Right atrium auricular region (tissue), 2 donors: ENCODE data around the gene RMC1. TPM values are rescaled to one million over a fixed set of nuclear protein-coding genes. Genes with fewer than 3 reads are reported as not detected.
"Not testable (repeated sequence)": the region's sequence is repeated elsewhere in the genome, so short reads cannot be mapped to it uniquely, and the experiment has no call there.

Experiments
- DNase-seq: peaks from one replicate; pipeline ENCODE4 v3.0.0-alpha.2; 2019; ENCODE audit warnings: low spot score
- H3K27ac ChIP-seq, 2 donors: fragments of 200-600 bp; sonication (generic); 1 replicate in 1 of 2; 2 replicates in 1 of 2; pipeline ENCODE4 v1.5.1; 2016 to 2019
- H3K27me3 ChIP-seq, 2 donors: fragments of 200-600 bp; sonication (generic); one replicate each; pipeline versions ENCODE4 v1.5.1 to v1.6.0; 2017 to 2019
- H3K36me3 ChIP-seq: fragments of 200-600 bp; sonication (generic); one replicate; pipeline ENCODE4 v1.5.1; 2016
- H3K4me1 ChIP-seq, 2 donors: fragments of 200-600 bp; sonication (generic); one replicate each; pipeline versions ENCODE4 v1.5.1 to v1.6.0; 2017 to 2019
- H3K4me3 ChIP-seq, 2 donors: fragments of 200-600 bp; sonication (generic); 1 replicate in 1 of 2; 2 replicates in 1 of 2; pipeline ENCODE4 v1.5.1; 2017 to 2019; ENCODE audit warnings: mild to moderate bottlenecking in 1 of 2, moderate library complexity in 1 of 2
- H3K9me3 ChIP-seq, 2 donors: fragments of 200-600 bp; sonication (generic); one replicate each; pipeline ENCODE4 v1.5.1; 2019
- total RNA-seq, 2 donors: library from RNA; depleted of rRNA; stranded (reverse); fragments of >200 nt; gene quantifications; one replicate each; pipeline ENCODE4 v1.1.0, GENCODE V29; 2016
- TF ChIP-seq, protein P1 (sequence below), 2 donors: fragments of 200-600 bp; sonication (generic); IDR thresholded peaks; one replicate each; pipeline ENCODE4 v1.5.1; 2019; ENCODE audit warnings: antibody characterized with exemption in 2 of 2

RMC1 gene
- total RNA-seq, 2 donors from 2014 or later = 17.2 TPM

DNA sequence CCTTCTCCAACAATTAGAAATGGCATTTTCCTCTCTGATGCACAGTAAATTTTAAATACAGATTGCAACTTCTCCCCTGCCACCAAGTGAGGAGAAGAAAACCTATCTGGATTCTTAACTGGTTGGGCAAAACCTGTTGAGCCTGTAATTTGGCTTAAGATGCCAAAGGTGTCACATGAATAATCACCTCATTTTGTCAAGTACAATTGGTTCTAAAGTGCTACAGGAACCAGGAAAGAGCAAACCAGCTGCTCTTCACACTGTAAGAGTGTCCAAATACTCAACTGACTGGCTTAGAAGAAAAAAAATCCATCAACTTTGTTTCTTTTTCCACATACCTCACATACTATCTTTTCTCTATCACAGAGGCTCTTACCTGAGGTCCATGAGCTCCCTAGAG lies 47.6 kb downstream of the RMC1 start:
- H3K4me3 ChIP-seq = no peak overlapping the region
- H3K27me3 ChIP-seq = no peaks in the 10 kb centered on the region
- DNase-seq = no peak
- no peak overlapping the region for H3K27ac ChIP-seq
- no peaks in the 10 kb centered on the region for H3K9me3 ChIP-seq
- TF ChIP-seq, protein P1, sequence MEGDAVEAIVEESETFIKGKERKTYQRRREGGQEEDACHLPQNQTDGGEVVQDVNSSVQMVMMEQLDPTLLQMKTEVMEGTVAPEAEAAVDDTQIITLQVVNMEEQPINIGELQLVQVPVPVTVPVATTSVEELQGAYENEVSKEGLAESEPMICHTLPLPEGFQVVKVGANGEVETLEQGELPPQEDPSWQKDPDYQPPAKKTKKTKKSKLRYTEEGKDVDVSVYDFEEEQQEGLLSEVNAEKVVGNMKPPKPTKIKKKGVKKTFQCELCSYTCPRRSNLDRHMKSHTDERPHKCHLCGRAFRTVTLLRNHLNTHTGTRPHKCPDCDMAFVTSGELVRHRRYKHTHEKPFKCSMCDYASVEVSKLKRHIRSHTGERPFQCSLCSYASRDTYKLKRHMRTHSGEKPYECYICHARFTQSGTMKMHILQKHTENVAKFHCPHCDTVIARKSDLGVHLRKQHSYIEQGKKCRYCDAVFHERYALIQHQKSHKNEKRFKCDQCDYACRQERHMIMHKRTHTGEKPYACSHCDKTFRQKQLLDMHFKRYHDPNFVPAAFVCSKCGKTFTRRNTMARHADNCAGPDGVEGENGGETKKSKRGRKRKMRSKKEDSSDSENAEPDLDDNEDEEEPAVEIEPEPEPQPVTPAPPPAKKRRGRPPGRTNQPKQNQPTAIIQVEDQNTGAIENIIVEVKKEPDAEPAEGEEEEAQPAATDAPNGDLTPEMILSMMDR (IDR thresholded peaks at IDR 0.05) = no peak
- no peaks in the 10 kb centered on the region for H3K4me1 ChIP-seq
- peaks cover 65% of the 10 kb centered on the region for H3K36me3 ChIP-seq

GRCh38 chr18:23551978-23552377 lies 48.7 kb downstream of the RMC1 start:
- Histone ChIP-seq H3K9me3 (no peaks in the 10 kb centered on the region), H3K4me3 (no peak overlapping the region), H3K27me3 (no peaks in the 10 kb centered on the region), H3K4me1 (no peaks in the 10 kb centered on the region), H3K36me3 (peaks cover 70% of the 10 kb centered on the region), H3K27ac (no peak overlapping the region)
- no peak for DNase-seq
- TF ChIP-seq, protein P1 (IDR thresholded peaks at IDR 0.05) = no peak

DNA sequence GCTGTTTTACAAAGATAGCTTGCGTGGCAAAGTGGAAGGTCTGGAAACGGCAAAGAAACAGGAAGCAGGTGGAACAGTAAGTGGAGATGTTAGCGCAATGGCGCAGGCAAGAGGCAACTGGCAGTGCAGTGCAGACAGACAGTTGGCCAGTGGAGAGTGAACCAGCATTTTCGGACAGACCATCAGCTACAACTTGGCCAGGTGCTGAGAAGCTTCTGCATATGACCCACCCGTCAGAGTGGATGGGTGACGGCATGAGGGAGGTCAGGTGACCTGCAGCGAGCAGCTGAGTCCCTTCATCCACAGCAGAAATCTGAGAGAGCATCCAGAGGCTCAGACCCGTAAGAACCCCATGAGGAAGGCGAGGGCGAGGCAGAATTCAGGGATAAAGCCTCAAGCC lies 49.2 kb downstream of the RMC1 start:
- Histone ChIP-seq H3K4me3 (no peak overlapping the region), H3K4me1 (no peaks in the 10 kb centered on the region), H3K9me3 (no peaks in the 10 kb centered on the region), H3K36me3 (peaks cover 70% of the 10 kb centered on the region), H3K27me3 (no peaks in the 10 kb centered on the region), H3K27ac (no peak overlapping the region)
- TF ChIP-seq, protein P1 (IDR thresholded peaks at IDR 0.05) = no peak
- no peak for DNase-seq

DNA sequence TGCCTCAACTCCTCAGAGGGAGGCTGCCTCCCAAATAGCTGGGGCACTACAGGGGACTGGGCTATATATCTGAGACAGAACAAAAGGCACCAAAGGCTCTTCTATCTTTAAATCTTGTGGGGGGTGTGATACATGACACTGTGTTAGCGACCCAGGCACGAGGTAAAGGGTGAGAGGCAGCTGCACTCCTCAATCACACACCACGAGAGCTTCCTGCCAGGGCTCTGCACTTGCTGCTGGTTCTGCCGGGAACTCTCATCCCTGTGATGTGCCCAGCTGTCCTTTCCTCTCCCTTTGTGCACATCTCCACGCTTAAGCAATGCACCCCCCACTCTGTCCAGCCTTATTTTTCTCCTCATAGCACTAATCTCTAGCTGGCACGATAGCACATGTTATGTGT lies 50.6 kb downstream of the RMC1 start:
- H3K27me3 ChIP-seq = no peaks in the 10 kb centered on the region
- no peak overlapping the region for H3K4me3 ChIP-seq
- H3K9me3 ChIP-seq = no peaks in the 10 kb centered on the region
- H3K4me1 ChIP-seq = no peaks in the 10 kb centered on the region
- peaks cover 72% of the 10 kb centered on the region for H3K36me3 ChIP-seq
- TF ChIP-seq, protein P1 (IDR thresholded peaks at IDR 0.05) = no peak
- DNase-seq = no peak
- no peak overlapping the region for H3K27ac ChIP-seq

- Histone ChIP-seq H3K4me1 (no peaks in the 10 kb centered on the region), H3K36me3 (peaks cover 86% of the 10 kb centered on the region), H3K27ac (no peak overlapping the region), H3K4me3 (no peak overlapping the region), H3K9me3 (no peaks in the 10 kb centered on the region), H3K27me3 (no peaks in the 10 kb centered on the region)
- TF ChIP-seq, protein P1 (IDR thresholded peaks at IDR 0.05) = no peak
- DNase-seq = no peak
Measured at GRCh38 chr18:23556145-23556780, 53.0 kb downstream of the RMC1 start.

GRCh38 chr18:23557511-23557910 lies 54.2 kb downstream of the RMC1 start:
- not testable (repeated sequence) for H3K27me3 ChIP-seq, H3K9me3 ChIP-seq, H3K4me3 ChIP-seq, H3K27ac ChIP-seq, H3K4me1 ChIP-seq, DNase-seq
- peaks cover 81% of the 10 kb centered on the region for H3K36me3 ChIP-seq
